ENCODE results near the gene BCOR.

BCOR gene

DNA sequence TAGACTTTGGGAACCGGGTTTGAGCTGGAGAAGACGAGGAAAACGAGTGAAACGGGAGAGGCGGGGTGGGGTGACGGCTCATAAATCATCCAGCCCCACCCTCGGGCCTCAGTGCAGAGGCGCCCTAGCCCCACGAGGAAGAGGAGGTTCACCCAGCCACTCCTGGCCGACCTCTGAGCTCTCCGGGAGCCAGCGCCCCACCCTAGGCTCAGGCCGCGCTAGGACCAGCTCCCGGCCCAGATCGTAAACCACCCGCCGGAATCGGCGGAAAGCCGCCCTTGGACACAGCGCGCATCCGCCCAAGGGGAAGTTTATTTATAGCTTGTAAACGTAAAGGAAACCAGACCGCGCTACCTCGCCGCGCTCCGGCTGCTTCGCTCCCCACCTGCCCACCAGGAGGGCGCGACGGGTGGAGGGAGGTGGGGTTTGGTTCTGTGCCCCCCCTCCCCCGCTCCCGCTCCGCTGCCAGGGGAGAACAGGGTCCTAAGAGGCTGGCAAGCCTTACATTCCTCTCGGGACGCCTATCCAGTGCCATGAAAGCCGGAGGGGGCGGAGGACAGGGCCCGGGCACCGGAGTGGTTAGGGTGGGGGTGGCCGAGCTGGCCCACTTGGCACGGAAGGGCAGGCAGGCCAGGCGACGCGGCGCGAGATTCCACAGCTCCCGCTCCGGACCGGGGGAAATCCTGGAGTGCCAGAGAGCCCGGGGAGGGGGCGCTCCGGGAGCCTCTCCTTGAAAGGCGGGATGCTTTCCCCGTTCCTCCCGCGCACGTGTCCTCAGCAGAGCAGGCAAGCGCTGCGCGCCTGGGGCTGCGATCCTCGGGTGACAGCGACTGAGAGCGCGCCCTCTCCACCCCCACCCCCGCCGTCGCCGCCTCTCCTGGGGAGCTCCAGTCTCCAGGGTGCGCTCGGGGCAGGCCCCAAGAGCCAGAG lies 84.2 kb downstream of the BCOR start:
- peak; percentile 22 for DNase-seq

DNA sequence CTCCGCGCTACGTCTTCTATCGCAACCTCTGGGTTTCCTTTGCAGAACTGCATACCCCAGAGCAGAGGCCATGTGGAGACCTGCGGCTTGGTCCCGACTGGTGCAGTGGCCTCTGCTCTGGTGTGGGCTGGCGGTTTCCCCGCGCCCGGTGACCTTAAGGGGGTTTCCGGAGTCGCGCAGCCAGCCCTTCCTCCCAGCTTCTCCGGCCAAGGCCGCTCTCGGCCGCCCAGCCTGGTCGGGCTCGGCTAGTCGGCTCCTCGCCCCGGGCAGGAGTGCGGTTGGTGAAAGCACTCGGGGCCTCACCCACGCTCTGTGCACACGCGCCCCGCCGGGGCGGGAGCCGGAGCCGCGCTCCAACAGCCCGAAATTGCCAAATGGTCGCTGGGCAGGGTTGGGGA lies 84.9 kb downstream of the BCOR start:
- DNase-seq: no peak

DNA sequence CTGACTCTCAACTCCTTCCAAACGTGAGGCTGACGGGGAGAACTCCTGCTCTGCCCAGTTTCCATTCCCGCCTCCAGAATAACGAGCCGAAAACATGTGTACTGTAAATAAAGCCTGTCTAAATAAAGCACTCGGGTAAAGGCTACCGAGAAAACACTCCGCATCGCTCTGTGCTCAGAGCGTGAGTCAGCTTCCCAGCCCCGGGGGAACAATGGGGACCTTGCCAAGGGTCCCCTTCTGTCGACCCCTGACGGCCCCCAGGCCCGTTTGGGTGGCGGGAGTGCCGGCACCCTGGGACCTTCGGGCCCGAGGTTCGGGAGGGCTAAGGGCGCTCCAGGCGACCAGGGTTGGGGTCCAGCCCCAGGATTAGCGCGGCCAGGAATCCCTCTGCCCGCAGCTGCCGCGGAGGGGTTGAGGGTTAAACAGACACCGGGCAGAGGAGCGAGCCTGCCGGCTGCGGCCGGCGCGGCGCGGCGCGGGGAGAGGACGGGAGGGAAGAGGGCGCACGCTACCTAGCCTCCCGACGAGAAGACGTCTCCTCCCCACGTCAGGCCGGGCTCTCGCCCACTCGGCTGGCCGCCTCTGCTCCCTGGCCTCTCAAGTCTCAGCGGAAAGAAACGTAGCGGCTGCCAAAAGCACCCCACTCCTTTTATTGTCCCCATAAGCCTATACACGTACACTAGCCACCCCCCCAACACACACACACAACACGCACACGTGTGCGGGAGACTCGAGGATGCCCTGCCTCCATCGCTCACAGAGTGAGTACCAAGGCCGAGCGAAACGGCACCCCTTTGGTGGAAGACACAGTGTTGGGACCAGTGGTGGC lies 85.5 kb downstream of the BCOR start:
- DNase-seq: peak; percentile 17

DNA sequence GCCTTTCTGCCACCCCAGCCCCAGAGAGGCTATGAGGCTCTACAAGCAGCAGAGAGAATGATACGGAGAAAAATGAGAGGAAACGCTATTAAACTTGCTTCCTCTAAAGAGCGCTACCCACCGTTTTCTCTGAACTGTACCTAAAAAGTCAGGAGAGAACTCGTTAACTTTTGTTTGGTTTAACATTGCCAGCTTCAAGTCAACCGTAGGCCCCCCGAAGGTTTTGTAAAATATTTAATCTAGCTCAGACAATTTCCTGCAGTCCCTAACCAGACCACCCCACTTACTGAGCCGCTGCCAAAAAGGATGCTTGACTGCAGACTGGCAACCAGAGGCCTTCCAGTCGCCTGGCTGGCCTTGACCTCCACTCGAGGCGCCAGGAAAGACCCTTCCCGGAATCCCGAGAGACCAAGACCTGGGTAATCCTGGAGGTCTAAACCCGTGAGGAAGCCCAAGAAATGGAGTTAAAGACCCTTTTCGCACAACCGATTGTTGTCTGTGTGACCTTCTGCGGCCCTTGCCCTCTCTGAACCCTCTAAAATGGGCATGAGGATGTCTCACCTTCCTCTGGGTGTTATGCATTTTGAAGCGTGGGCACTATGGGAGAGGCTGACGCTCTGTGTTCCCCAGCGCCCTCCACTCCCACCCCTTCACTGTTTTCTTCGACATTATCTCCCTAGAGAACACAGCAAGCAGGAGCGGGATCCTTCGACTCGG lies 86.3 kb downstream of the BCOR start:
- no peak for DNase-seq

DNA sequence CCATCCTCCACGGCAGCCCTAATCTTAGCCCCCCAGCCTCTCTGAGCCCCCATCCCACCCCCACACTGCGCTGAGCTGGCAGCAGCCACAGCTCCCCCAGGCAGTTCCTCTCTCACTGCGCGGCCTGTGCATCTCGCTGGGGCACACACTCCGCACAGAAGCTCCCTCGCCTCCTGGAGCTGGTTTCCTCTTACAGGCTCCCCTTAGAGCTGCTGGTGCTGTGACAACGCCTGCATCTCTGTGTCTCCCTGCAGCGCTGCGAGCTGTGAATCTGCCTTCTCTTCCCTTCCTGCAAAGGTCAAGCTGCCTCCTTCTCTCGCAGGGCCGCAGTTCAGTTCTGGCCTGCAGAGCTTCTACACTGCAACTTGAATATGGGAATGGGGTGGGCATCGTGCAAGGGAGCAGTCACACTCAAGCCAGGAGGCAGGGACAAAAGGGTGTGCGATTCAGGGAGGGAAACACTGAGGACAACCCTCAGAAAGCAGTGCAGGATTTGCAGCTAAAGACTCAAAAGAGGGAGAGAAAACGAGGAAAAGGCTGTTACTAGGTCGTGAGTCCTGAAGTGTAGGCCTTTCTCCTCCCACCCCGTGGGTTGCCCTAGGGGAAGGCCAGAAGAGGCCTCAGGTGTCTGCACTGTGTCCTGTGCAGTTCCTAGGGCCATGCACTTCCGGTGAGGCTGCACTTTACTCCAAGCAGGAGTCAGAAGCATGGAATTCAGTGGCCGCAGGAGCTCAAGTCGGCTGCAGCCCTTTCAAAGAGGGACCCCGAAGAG lies 87.0 kb downstream of the BCOR start:
- DNase-seq: no peak

DNA sequence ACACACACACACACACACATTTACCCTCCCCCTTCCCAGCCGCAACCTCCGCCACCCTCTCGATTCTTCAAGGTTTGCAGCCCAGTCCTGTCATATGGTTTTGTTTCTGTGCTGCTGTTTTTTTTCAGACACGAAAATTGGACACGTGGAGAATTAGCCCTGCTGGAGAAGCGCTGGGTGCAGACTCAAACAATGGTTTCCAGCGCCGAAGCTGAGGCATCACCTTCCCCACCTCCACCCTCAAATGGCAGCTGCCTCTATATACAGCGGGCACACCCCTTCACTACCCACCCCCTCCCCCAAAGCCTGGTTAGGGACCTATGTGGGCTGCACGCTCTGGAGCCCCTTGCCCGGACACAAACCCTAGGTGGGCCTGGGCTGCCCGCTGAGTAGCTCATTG lies 87.9 kb downstream of the BCOR start:
- no peak for DNase-seq

DNA sequence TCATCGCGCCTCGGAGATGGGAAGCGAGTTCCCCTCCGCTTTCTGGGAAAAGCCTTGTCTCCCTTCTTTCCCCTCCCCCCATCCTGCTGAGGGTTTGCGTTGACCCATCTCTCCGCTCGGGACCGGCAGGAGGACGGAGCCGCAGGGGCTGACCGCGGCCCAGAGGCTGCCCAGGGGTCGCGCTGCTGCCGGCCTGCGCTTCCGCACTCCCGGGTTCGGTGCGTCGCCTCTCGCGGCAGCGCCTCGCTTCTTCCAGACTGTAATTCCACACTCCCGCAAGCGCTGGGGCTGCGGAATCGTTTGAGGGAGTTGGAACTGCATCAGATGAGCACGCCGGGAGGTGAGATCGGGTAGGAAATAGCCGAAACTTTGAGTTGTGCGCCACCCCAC lies 88.3 kb downstream of the BCOR start:
- DNase-seq: no peak

DNA sequence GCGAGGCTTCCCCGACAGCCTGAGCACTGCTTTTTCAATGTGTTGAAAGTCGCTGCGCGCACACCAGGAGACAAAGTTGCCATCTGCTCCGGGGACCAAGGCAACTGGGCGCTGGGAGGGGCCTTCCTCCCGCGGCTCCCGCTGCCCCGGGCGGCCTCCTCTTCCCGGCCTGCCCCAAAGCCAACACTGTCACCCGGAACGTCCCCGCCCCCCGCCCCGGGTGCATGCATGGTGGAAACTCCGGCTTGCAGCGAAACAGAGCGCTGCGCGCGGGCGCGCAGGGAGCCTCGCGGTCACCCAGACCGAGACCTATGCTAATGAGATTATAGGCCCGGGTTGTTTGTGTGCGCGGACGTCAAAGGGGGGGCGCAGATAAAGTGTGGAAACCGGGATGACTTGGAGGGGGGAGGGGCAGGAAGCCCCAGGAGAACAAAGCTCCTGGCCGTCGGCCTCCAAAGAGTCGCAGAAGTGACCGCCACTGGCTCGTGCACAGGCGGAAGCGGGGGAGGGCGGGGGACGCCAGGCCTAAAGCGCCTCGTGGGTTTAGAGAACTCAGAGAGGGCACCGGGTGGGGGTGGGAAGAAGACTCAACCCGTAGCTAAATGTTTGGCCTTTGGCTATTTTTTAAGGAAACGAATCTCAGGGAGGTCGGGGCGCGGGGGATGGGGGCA lies 88.8 kb downstream of the BCOR start:
- peak; percentile 37 for DNase-seq

DNA sequence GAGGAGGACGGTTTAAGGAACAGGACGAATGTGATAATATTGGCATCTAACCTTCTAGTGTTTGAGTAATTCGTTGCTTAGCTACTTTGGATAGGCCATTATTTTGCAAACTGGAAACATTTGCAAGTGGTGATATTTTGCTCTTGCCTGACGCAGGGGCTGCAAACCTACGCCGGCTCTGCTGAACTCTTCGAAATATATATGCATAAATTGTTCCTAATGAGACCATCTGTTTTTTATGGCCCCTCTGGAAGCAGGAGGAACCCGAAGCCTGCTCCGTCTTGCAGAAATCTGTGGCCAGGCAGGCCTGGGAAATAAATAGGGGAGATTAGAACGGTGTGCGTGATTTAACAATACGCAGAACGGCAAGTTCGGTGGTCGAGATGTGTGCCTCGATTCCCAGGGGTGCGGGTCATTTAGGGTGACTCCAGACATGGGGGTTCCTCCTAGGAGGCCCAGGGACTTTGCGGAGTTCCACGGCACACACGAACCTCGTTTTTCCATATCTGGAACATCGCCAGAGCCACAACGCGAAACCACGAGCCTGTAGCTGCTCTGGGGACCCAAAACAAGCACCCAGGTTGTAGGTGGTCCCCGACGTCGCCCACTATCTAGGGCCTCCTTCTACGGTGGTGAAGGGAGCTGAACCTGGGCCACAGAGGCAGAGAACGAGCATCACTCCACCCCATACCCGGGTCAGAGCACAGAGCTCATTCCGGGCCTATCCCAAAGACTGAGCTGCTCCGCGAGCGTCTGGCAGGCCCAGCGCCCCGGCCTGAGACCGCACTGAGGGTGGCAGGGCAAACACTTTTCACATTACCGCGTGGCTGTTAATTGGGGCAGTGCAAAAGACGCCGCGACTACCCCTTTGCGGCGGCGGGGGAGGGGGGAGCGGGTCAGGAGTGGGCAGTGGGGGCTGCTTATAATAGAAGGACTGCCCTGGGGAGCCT lies 89.7 kb downstream of the BCOR start:
- DNase-seq: no peak

DNA sequence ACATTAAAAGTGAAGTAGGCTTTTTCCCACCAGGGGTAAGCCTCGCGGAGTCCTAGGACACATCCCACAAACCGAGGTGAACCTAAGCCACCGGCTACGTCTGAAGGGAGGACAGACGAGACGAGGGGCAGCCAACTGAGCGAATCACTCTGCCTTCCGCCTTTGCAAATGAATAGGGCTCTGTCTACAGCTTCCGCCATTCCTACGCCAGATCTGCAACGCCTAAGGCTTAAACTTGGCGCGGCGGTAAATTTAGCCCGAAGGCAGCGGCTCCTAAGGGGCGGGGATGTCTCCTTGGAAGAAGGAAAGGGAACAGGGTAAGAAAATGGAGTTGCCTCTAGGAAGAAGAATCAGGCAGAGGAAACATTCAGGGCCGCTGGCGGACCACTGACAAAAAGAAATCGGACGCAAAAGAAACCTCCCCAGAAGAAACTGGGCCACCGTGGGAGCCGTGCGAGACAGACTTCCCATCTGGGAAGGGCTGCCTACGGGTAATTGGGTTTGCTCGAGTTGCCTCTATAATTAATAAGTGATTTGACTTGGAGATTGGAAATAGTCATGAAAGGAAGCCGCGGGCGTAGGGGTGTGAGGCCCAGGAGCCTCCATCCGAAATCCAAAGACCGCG lies 90.5 kb downstream of the BCOR start:
- no peak for DNase-seq

DNA sequence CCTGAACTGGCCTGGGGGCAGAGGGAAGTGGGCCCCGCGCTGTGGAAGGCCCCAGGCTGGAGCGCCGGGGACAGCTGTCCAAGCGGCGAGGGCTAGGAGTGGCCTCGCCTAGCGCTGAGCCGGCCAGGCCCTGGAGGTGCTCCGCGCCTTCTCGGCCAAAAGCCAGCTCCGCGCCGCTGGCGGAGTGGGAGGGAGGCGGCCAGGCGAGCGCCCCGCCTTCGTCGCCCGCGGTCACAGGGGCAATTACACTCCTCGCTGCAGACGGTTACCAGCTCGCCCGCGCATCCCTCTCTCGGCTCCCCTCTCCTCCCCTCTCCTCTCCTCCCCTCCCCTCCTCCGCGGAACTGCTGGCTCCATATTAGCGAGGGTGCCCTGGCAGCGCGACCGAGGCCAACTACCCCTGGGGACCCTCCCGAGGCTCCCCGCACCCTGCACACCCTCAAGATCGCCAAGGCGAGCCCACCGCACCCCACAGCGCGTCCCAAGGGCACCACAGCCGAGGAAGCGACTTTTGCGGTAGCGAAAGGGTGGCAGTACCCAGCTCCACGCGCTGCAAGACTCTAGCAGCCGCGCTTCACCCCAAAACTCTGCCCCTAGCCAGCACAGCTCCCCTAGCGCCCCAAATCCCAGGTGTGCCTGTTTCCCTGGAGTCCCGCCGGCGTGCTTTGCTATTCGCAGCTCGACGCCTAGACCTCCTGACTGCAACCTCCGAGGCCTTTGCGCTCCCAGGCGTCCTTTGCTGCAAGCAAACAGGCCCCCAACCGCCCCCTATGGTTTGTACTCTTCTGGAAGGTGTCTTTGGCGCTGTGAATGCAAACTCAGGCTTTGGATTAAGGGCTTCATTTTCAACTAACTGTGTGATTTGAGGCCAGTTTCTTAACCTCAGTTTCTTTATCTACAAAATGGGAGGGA lies 91.4 kb downstream of the BCOR start:
- DNase-seq: peak; percentile 24

DNA sequence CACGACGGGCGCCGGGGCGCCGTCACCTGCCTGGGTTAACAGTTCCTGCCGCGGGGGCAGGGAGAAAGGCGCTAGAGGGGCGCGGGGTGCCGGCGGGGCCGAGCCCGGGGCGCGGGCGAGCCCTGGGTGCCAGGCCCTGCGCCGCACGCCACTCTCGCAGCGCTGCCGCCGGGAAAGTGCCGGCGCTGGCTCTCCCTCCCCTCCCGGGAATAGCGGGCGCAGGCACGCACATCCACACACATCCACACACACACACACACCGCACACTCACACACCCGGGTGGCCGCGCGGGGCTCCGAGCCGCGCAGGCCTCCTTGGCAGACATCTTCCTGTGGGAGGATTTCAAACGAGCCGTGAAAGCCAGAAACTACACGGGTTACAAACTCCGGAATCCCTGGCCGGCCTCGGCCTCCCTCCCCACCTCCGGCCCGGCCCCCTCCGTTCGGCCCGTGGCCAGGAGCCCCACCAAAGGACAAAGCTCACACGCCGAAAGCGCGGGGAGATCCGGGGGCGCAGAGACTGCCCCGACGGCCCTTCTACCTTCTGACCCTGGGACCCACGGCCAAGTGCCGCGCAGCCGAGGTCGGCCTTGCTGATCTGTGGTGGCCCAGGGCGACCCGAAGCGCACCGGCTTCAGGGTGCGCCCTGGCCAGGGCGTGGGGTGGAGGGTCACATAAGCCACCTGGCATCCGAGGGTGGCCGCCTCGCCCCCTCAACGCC lies 92.3 kb downstream of the BCOR start:
- no peak for DNase-seq

DNA sequence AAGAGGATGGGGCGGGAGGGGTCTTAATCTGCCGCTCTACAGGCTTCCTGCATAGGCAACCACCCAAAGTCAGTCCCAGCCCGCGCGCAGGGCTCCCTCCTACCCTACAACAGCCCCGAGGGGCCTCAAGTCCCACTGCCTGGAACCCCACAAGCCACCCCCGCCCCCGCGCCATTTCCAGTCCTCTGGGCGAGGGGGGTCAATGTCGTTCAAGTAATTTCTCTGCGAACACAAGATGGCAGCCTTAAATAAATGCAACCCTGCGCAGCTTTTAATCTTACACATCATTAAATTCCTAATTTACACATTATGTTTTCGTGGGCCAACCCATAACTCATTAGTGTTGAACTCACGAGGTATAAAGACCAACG lies 92.9 kb downstream of the BCOR start:
- DNase-seq: no peak

DNA sequence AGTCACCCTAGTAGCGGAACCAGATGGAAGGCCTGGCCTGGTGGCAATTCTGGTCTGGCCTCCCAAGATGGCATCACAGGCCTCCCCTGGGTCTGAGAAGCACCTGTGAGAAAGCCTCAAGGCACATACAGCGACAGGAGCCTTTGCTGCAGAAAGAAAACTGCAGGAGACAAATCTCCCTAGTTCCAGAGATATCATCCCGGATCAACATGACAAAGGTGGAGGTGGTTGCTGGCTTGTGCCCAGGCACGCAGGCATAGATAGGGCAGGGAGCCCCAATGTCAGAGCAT lies 93.6 kb downstream of the BCOR start:
- no peak for DNase-seq

DNA sequence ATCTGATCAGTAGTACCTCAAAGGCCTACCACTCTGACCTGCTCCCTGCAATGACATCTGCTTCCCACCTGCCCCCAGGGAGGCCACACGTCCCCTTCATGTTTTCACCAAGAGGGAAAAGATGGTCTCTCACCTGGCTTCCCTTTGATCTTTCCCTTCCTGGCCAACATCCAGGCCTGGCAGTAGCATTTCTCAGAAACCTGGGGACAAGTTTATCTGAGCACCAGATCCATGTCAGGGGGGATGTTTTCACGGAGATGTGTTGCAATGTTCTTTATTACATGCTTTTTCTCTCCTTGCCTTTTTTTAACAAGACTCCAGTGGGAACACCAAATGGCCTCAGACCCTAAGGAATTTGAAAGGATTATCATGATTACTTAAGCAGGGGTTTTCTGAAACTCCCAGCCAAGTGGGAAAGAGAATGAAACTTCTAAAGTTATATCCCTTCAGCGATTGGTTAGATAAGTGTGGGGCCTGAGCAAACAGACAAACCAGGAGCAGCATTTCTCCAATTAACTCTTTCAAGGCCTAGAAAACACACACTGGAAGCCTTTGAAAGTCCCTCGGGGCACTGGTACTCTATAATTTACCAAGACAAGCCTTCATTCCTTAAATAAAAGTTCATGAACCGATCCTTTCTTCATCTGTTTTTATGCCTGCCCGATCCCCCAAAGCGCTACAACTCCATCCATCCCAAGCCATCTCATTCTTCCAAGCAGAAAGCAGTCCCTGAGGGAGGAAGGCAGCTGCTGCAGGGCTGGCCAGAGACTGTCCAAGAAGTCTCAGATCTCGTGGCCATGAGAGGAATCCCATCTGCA lies 94.1 kb downstream of the BCOR start:
- DNase-seq: no peak

DNA sequence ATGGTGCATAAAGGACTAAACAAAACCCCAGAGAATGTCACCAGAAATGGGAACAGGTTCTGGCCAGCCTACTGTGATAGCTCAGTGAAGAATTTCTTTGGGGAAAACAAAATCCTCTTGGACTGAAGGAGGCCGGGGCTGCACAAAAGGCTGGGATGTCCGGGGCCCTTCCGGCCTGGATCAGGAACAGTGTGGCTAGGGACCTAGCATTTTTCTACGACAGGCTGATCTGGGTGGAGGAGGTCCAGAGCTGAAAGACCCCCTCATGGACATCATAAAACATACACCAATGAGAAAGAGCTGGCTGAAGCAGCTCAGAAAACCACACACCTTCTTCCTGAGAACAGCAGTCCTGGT lies 94.7 kb downstream of the BCOR start:
- DNase-seq: no peak

All from stimulated activated CD4-positive, alpha-beta T cell treated with anti-CD3 and anti-CD28 coated beads, Interleukin-4, amount 100 ng/mL, for 24 hours (primary cell).